Cardiac muscle cell (in vitro differentiated cells and primary cell): ENCODE measurements around the gene SLC28A3. TPM values are rescaled to one million over a fixed set of nuclear protein-coding genes. Genes with fewer than 3 reads are reported as not detected.

Source experiments
- DNase-seq, 2 donors: peaks; one replicate each; pipeline versions ENCODE4 v3.0.0 to v3.0.0-alpha.2; 2010 to 2017; ENCODE audit warnings: low read depth in 1 of 2, low spot score in 1 of 2
- H3K27ac ChIP-seq: fragments of 200-600 bp; sonication (generic); 2 replicates; pipeline ENCODE4 v1.5.1; 2016
- H3K27me3 ChIP-seq: fragments of 200-600 bp; sonication (generic); 2 replicates; pipeline ENCODE4 v1.6.0; 2016; ENCODE audit warnings: control low read depth
- H3K36me3 ChIP-seq: fragments of 200-600 bp; sonication (generic); 2 replicates; pipeline ENCODE4 v1.5.1; 2016; ENCODE audit warnings: control low read depth
- H3K4me1 ChIP-seq: fragments of 200-600 bp; sonication (generic); 2 replicates; pipeline ENCODE4 v1.8.1; 2017; ENCODE audit warnings: low read depth, mild to moderate bottlenecking, mixed run types
- H3K4me3 ChIP-seq: fragments of 200-600 bp; sonication (generic); 2 replicates; pipeline ENCODE4 v1.5.1; 2016; ENCODE audit warnings: mild to moderate bottlenecking
- H3K9me3 ChIP-seq: fragments of 200-600 bp; sonication (generic); 2 replicates; pipeline ENCODE4 v1.5.1; 2017; ENCODE audit warnings: low read depth, mild to moderate bottlenecking, control low read depth
- CTCF ChIP-seq: IDR thresholded peaks from 2 replicates; pipeline ENCODE4 v1.5.1; 2012; ENCODE audit warnings: low read depth, mild to moderate bottlenecking, low read length
- polyA plus RNA-seq: library from polyadenylated mRNA; unstranded; fragments of >200 nt; fragmentation: Nextera tagmentation; extraction: Ambion mirVana; gene quantifications from 2 replicates; pipeline ENCODE4 v1.2.1, GENCODE V29; 2016
- total RNA-seq: library from RNA; depleted of rRNA; stranded (reverse); fragments of >200 nt; gene quantifications from 2 replicates; pipeline ENCODE4 v1.2.3, GENCODE V29; 2016

The SLC28A3 gene
- total and polyA plus RNA-seq, 2 experiments from 2014 or later = 0.70 to 1.5 TPM

GRCh38 chr9:84270847-84271530 lies 69.6 kb downstream of the SLC28A3 start:
- Histone ChIP-seq H3K4me3 (no peak overlapping the region), H3K9me3 (no peaks in the 10 kb centered on the region), H3K4me1 (peaks cover 14% of the 10 kb centered on the region), H3K36me3 (no peaks in the 10 kb centered on the region), H3K27ac (no peak overlapping the region), H3K27me3 (no peaks in the 10 kb centered on the region)
- no peak for DNase-seq
- TF ChIP-seq CTCF = no peak

GRCh38 chr9:84266087-84266561 lies 74.4 kb downstream of the SLC28A3 start:
- H3K27me3 ChIP-seq = no peaks in the 10 kb centered on the region
- DNase-seq = no peak
- no peaks in the 10 kb centered on the region for H3K36me3 ChIP-seq
- H3K9me3 ChIP-seq = no peaks in the 10 kb centered on the region
- no peak for TF ChIP-seq CTCF
- H3K4me3 ChIP-seq = no peak overlapping the region
- no peak overlapping the region for H3K27ac ChIP-seq
- H3K4me1 ChIP-seq = peaks cover 3% of the 10 kb centered on the region

- TF ChIP-seq CTCF = no peak
- Histone ChIP-seq H3K36me3 (no peaks in the 10 kb centered on the region), H3K27me3 (no peaks in the 10 kb centered on the region), H3K4me3 (no peak overlapping the region), H3K9me3 (no peaks in the 10 kb centered on the region), H3K4me1 (no peaks in the 10 kb centered on the region), H3K27ac (no peak overlapping the region)
- no peak for DNase-seq
Measured at GRCh38 chr9:84264307-84265029, 76.1 kb downstream of the SLC28A3 start.

- no peaks in the 10 kb centered on the region for H3K27me3 ChIP-seq
- DNase-seq = peak; percentile 84 to 85
- no peaks in the 10 kb centered on the region for H3K9me3 ChIP-seq
- no peaks in the 10 kb centered on the region for H3K36me3 ChIP-seq
- no peaks in the 10 kb centered on the region for H3K4me1 ChIP-seq
- no peak overlapping the region for H3K4me3 ChIP-seq
- H3K27ac ChIP-seq = no peak overlapping the region
- TF ChIP-seq CTCF = peak; percentile 92
Measured at GRCh38 chr9:84261070-84261746, 79.3 kb downstream of the SLC28A3 start.

GRCh38 chr9:84258371-84258770 lies 82.2 kb downstream of the SLC28A3 start:
- DNase-seq = no peak
- Histone ChIP-seq H3K4me3 (no peak overlapping the region), H3K27me3 (no peaks in the 10 kb centered on the region), H3K27ac (no peak overlapping the region), H3K36me3 (no peaks in the 10 kb centered on the region), H3K4me1 (peaks cover 12% of the 10 kb centered on the region), H3K9me3 (no peaks in the 10 kb centered on the region)
- TF ChIP-seq CTCF = no peak
